ENCODE results near the gene ADGRG3. TPM values are rescaled to one million over a fixed set of nuclear protein-coding genes. Genes with fewer than 3 reads are reported as not detected.
"Not testable (repeated sequence)": the region's sequence is repeated elsewhere in the genome, so short reads cannot be mapped to it uniquely, and the experiment has no call there.

Gene ADGRG3
- total RNA-seq, 1 experiment from 2014 or later: not detected

- in situ Hi-C loops (cut with HindIII; ENCODE audit: low pct_unique_long_range_greater_than_20kb, low sequenced_read_pairs): no loop called here
- no peak for DNase-seq (ENCODE audit: low read depth)
These were observed 32.9 kb downstream of the ADGRG3 start for GRCh38 chr16:57700781-57701551.

GRCh38 chr16:57701759-57702371 is 33.8 kb downstream of the ADGRG3 start:
- DNase-seq (ENCODE audit: low read depth): no peak
- in situ Hi-C loops (cut with HindIII; ENCODE audit: low pct_unique_long_range_greater_than_20kb, low sequenced_read_pairs): no loop called here

GRCh38 chr16:57703416-57704010 is 35.4 kb downstream of the ADGRG3 start:
- DNase-seq (ENCODE audit: low read depth): no peak
- in situ Hi-C loops (cut with HindIII; ENCODE audit: low pct_unique_long_range_greater_than_20kb, low sequenced_read_pairs): no loop called here

GRCh38 chr16:57704011-57704904 is 36.2 kb downstream of the ADGRG3 start:
- in situ Hi-C loops (cut with HindIII; ENCODE audit: low pct_unique_long_range_greater_than_20kb, low sequenced_read_pairs): no loop called here
- no peak for DNase-seq (ENCODE audit: low read depth)

- no peak for DNase-seq (ENCODE audit: low read depth)
- in situ Hi-C loops (cut with HindIII; ENCODE audit: low pct_unique_long_range_greater_than_20kb, low sequenced_read_pairs): no loop called here
These were observed 37.1 kb downstream of the ADGRG3 start for GRCh38 chr16:57704905-57705852.

GRCh38 chr16:57706717-57707116 is 38.6 kb downstream of the ADGRG3 start:
- in situ Hi-C loops (cut with HindIII; ENCODE audit: low pct_unique_long_range_greater_than_20kb, low sequenced_read_pairs): no loop called here
- no peak for DNase-seq (ENCODE audit: low read depth)

- in situ Hi-C loops (cut with HindIII; ENCODE audit: low pct_unique_long_range_greater_than_20kb, low sequenced_read_pairs): no loop called here
- DNase-seq (ENCODE audit: low read depth): no peak
These were observed 39.2 kb downstream of the ADGRG3 start for GRCh38 chr16:57707331-57707730.

GRCh38 chr16:57708168-57708567 is 40.1 kb downstream of the ADGRG3 start:
- in situ Hi-C loops (cut with HindIII; ENCODE audit: low pct_unique_long_range_greater_than_20kb, low sequenced_read_pairs): no loop called here
- no peak for DNase-seq (ENCODE audit: low read depth)

GRCh38 chr16:57709663-57710062 is 41.6 kb downstream of the ADGRG3 start:
- in situ Hi-C loops (cut with HindIII; ENCODE audit: low pct_unique_long_range_greater_than_20kb, low sequenced_read_pairs): no loop called here
- DNase-seq (ENCODE audit: low read depth): no peak

GRCh38 chr16:57711346-57711745 is 43.2 kb downstream of the ADGRG3 start:
- no peak for DNase-seq (ENCODE audit: low read depth)
- in situ Hi-C loops (cut with HindIII; ENCODE audit: low pct_unique_long_range_greater_than_20kb, low sequenced_read_pairs): no loop called here

GRCh38 chr16:57711993-57712392 is 43.9 kb downstream of the ADGRG3 start:
- in situ Hi-C loops (cut with HindIII; ENCODE audit: low pct_unique_long_range_greater_than_20kb, low sequenced_read_pairs): no loop called here
- DNase-seq (ENCODE audit: low read depth): no peak

- in situ Hi-C loops (cut with HindIII; ENCODE audit: low pct_unique_long_range_greater_than_20kb, low sequenced_read_pairs); DNase-seq (ENCODE audit: low read depth): not testable (repeated sequence)
These were observed 44.5 kb downstream of the ADGRG3 start for GRCh38 chr16:57712569-57712968.

GRCh38 chr16:57713596-57713995 is 45.5 kb downstream of the ADGRG3 start:
- in situ Hi-C loops (cut with HindIII; ENCODE audit: low pct_unique_long_range_greater_than_20kb, low sequenced_read_pairs): no loop called here
- DNase-seq (ENCODE audit: low read depth): no peak

GRCh38 chr16:57714047-57714446 is 45.9 kb downstream of the ADGRG3 start:
- DNase-seq (ENCODE audit: low read depth): no peak
- in situ Hi-C loops (cut with HindIII; ENCODE audit: low pct_unique_long_range_greater_than_20kb, low sequenced_read_pairs): no loop called here

- peak; percentile 28 for DNase-seq (ENCODE audit: low read depth)
- in situ Hi-C loops (cut with HindIII; ENCODE audit: low pct_unique_long_range_greater_than_20kb, low sequenced_read_pairs): no loop called here
These were observed 52.1 kb downstream of the ADGRG3 start for GRCh38 chr16:57720142-57720575.

GRCh38 chr16:57721356-57722209 is 53.5 kb downstream of the ADGRG3 start:
- in situ Hi-C loops (cut with HindIII; ENCODE audit: low pct_unique_long_range_greater_than_20kb, low sequenced_read_pairs): no loop called here
- no peak for DNase-seq (ENCODE audit: low read depth)

- in situ Hi-C loops (cut with HindIII; ENCODE audit: low pct_unique_long_range_greater_than_20kb, low sequenced_read_pairs): no loop called here
- DNase-seq (ENCODE audit: low read depth): no peak
These were observed 54.0 kb downstream of the ADGRG3 start for GRCh38 chr16:57722210-57722499.

Data from Caki2 (cell line).